ENCODE measurements around the gene HDLBP.

- TF ChIP-seq CTCF (conservative IDR thresholded peaks at IDR 0.05) = no peak
- TF ChIP-seq ZFX (IDR thresholded peaks at IDR 0.05) = no peak
Observed at GRCh38 chr2:241200822-241201395, 114.6 kb downstream of the HDLBP start.

Measured in C4-2B (cell line).